HepG2 (cell line): ENCODE results near the gene ASTN2. TPM values are rescaled to one million over a fixed set of nuclear protein-coding genes. Genes with fewer than 3 reads are reported as not detected.
A peak's percentile ranks its signal among the peaks of the same experiment; 100 is the strongest.

ENCODE experiments used
- ATAC-seq: fragments of 200-7000 bp; cut with Tn5 transposase; 3 replicates; pipeline ENCODE4 v1.9.1; 2020; ENCODE audit warnings: mild to moderate bottlenecking, moderate library complexity
- BruUV-seq: library from RNA; stranded (reverse); fragments of 400-500 nt; replicated peaks from 2 replicates; lab custom pipeline; 2021; lab: Mats Ljungman, UMichigan
- CTCF ChIA-PET: fragments of 300-600 bp; formaldehyde crosslinking; extraction: SDS; loops from one replicate; lab custom pipeline; 2021; ENCODE audit warnings: low total read pairs, inconsistent platforms, low intra/inter-chr PET ratio; lab: Yijun Ruan, JAX
- POLR2A ChIA-PET: fragments of 350-600 bp; sonication (Branson Sonifier 250); formaldehyde crosslinking; loops from one replicate; lab custom pipeline; 2020; ENCODE audit warnings: antibody characterized with exemption, inconsistent platforms; lab: Yijun Ruan, JAX
- DNase-seq: peaks from one replicate; pipeline ENCODE4 v3.0.0-alpha.2; 2015; ENCODE audit warnings: low spot score
- FAIRE-seq: peaks from 3 replicates; lab custom pipeline; 2011; peaks lifted over from hg19 to GRCh38; lab: Jason Lieb, UNC
- H2AFZ ChIP-seq: one replicate; pipeline ENCODE4 v1.6.1; 2011; ENCODE audit warnings: low read length, inconsistent platforms
- H3K27ac ChIP-seq: fragments of 300-600 bp; 3 replicates; pipeline ENCODE4 v1.8.0; 2011; ENCODE audit warnings: mixed run types, mild to moderate bottlenecking, mixed read lengths, low read length, inconsistent platforms; ENCODE audit not compliant: insufficient read depth; ENCODE audit errors: extremely low read length
- H3K27me3 ChIP-seq, 2 experiments: fragments of 200-600 bp in 1 of 2; 2 replicates in 1 of 2; 3 replicates in 1 of 2; pipeline versions ENCODE4 v1.6.0 to v1.8.0; 2011; ENCODE audit warnings: low read length in 2 of 2, mild to moderate bottlenecking in 2 of 2, moderate library complexity in 2 of 2, inconsistent platforms in 1 of 2; ENCODE audit not compliant: insufficient read depth in 2 of 2, control insufficient read depth in 1 of 2
- H3K36me3 ChIP-seq, 2 experiments: fragments of 200-600 bp in 1 of 2; replicated peaks in 1 of 2; 2 replicates in 1 of 2; 3 replicates in 1 of 2; pipeline versions ENCODE4 v1.5.1 to v1.8.0; 2011; ENCODE audit warnings: low read length in 2 of 2, inconsistent platforms in 1 of 2; ENCODE audit not compliant: insufficient read depth in 2 of 2, control insufficient read depth in 1 of 2
- H3K4me1 ChIP-seq: 2 replicates; pipeline ENCODE4 v1.5.1; 2012; ENCODE audit warnings: low read length, inconsistent platforms; ENCODE audit not compliant: insufficient read depth
- H3K4me2 ChIP-seq: 2 replicates; pipeline ENCODE4 v1.6.0; 2011; ENCODE audit warnings: low read depth, low read length, inconsistent platforms
- H3K4me3 ChIP-seq, 3 experiments: fragments of 200-600 bp in 1 of 3; sonication (generic), shearing (Covaris generic) in 1 of 3; replicated peaks in 1 of 3; 2 replicates each; pipeline ENCODE4 v1.5.1; 2011 to 2016; ENCODE audit warnings: low read length in 3 of 3, inconsistent platforms in 2 of 3, low read depth in 2 of 3, mild to moderate bottlenecking in 2 of 3, control low read depth in 1 of 3, mixed read lengths in 1 of 3; ENCODE audit not compliant: insufficient read depth in 1 of 3
- H3K79me2 ChIP-seq: one replicate; pipeline ENCODE4 v1.6.1; 2011; ENCODE audit warnings: low read length, inconsistent platforms; ENCODE audit not compliant: insufficient read depth
- H3K9ac ChIP-seq: 2 replicates; pipeline ENCODE4 v1.6.0; 2011; ENCODE audit warnings: mild to moderate bottlenecking, low read depth, low read length, inconsistent platforms; ENCODE audit not compliant: insufficient read depth
- H3K9me3 ChIP-seq: 2 replicates; pipeline ENCODE4 v1.5.1; 2012; ENCODE audit warnings: mild to moderate bottlenecking, low read length
- H4K20me1 ChIP-seq: 2 replicates; pipeline ENCODE4 v1.6.0; 2011; ENCODE audit warnings: inconsistent platforms, mild to moderate bottlenecking, low read length, moderate library complexity; ENCODE audit not compliant: insufficient read depth
- ARNT ChIP-seq: fragments of 450-650 bp; IDR thresholded peaks from 2 replicates; pipeline ENCODE4 v1.6.1; 2017
- BORCS8-MEF2B ChIP-seq: sonication (generic); formaldehyde crosslinking; IDR thresholded peaks from 2 replicates; pipeline ENCODE4 v1.8.0; 2022; ENCODE audit warnings: mild to moderate bottlenecking, missing genetic modification reagents
- POLR2G ChIP-seq: fragments of 200-400 bp; formaldehyde crosslinking; IDR thresholded peaks from 2 replicates; pipeline ENCODE4 v1.6.1; 2018; ENCODE audit warnings: mild to moderate bottlenecking, low read depth, low read length, moderate library complexity
- RAD21 ChIP-seq: fragments of 450-650 bp; formaldehyde crosslinking; IDR thresholded peaks from 2 replicates; pipeline ENCODE4 v1.5.0; 2020; ENCODE audit warnings: mild to moderate bottlenecking
- ZNF24 ChIP-seq: fragments of 450-650 bp; IDR thresholded peaks from 2 replicates; pipeline ENCODE4 v1.6.1; 2017; ENCODE audit warnings: antibody characterized with exemption, mild to moderate bottlenecking
- ZNF337 ChIP-seq: sonication (generic); formaldehyde crosslinking; IDR thresholded peaks from 2 replicates; pipeline ENCODE4 v1.5.1; 2020; ENCODE audit warnings: missing genetic modification reagents, low read depth, mild to moderate bottlenecking, borderline replicate concordance
- ZNF562 ChIP-seq: sonication (generic); formaldehyde crosslinking; IDR thresholded peaks from 2 replicates; pipeline ENCODE4 v1.8.0; 2022; ENCODE audit warnings: missing genetic modification reagents, borderline replicate concordance
- ZSCAN29 ChIP-seq: sonication (generic); formaldehyde crosslinking; conservative IDR thresholded peaks from 2 replicates; pipeline ENCODE4 v1.4.0; 2020; ENCODE audit warnings: mild to moderate bottlenecking, missing genetic modification reagents
- WGBS: methylation state at CpG from one replicate; pipeline ENCODE4 v1.1.6; 2017; ENCODE audit warnings: low lambda C conversion rate; 5-methylcytosine and 5-hydroxymethylcytosine counted together
- in situ Hi-C: cut with HindIII; loops from 2 replicates; pipeline ENCODE4 v1.10.0; 2017; ENCODE audit warnings: low pct_unique_long_range_greater_than_20kb; ENCODE audit not compliant: extremely low pct_ligation_motif_present
- intact Hi-C: fragments of 100-400 bp; cut with micrococcal nuclease; formaldehyde crosslinking; loops from one replicate; pipeline ENCODE4 v1.10.0; 2022; ENCODE audit not compliant: unreplicated experiment
- polyA plus RNA-seq, 8 experiments: library from polyadenylated mRNA; depleted of rRNA in 3 of 8; stranded (reverse) in 7 of 8; unstranded in 1 of 8; fragments of >200 nt; fragmentation: Illumina TruSeq in 4 of 8; extraction: Trizol in 4 of 8; gene quantifications; 2 replicates each; pipeline versions ENCODE4 v1.2.1 to v1.2.3, GENCODE V29; 2011 to 2016; ENCODE audit warnings: low read depth in 4 of 8, missing spikeins in 1 of 8, mixed read lengths in 1 of 8; ENCODE audit not compliant: insufficient read depth in 1 of 8
- total RNA-seq, 5 experiments: library from RNA; depleted of rRNA; stranded (reverse); fragments of >200 nt; fragmentation: Illumina TruSeq; extraction: Trizol; gene quantifications; 2 replicates each; pipeline ENCODE4 v1.2.3, GENCODE V29; 2016; ENCODE audit warnings: low read depth in 1 of 5
- TF ChIP-seq, protein P1 (sequence below): sonication (generic); formaldehyde crosslinking; IDR thresholded peaks from 2 replicates; pipeline ENCODE4 v1.8.1; 2023; ENCODE audit warnings: mild to moderate bottlenecking, inconsistent platforms, moderate library complexity, missing genetic modification reagents, borderline replicate concordance
- TF ChIP-seq, protein P2 (sequence below): sonication (generic); formaldehyde crosslinking; IDR thresholded peaks from 2 replicates; pipeline ENCODE4 v1.4.0; 2020; ENCODE audit warnings: mild to moderate bottlenecking, missing genetic modification reagents
- TF ChIP-seq, protein P3 (sequence below): sonication (generic); formaldehyde crosslinking; IDR thresholded peaks from 2 replicates; pipeline ENCODE4; 2020; ENCODE audit warnings: missing genetic modification reagents, mild to moderate bottlenecking, borderline replicate concordance
- TF ChIP-seq, protein P4 (sequence below): sonication (generic); formaldehyde crosslinking; IDR thresholded peaks from 2 replicates; pipeline ENCODE4 v1.5.1; 2020; ENCODE audit warnings: mild to moderate bottlenecking, missing genetic modification reagents, moderate library complexity

Gene ASTN2
- total and polyA plus RNA-seq, 2 of the 13 experiments (the other 11 are each of a cell fraction or from before 2014, with no cell fraction given): 5.2 to 13.5 TPM

DNA sequence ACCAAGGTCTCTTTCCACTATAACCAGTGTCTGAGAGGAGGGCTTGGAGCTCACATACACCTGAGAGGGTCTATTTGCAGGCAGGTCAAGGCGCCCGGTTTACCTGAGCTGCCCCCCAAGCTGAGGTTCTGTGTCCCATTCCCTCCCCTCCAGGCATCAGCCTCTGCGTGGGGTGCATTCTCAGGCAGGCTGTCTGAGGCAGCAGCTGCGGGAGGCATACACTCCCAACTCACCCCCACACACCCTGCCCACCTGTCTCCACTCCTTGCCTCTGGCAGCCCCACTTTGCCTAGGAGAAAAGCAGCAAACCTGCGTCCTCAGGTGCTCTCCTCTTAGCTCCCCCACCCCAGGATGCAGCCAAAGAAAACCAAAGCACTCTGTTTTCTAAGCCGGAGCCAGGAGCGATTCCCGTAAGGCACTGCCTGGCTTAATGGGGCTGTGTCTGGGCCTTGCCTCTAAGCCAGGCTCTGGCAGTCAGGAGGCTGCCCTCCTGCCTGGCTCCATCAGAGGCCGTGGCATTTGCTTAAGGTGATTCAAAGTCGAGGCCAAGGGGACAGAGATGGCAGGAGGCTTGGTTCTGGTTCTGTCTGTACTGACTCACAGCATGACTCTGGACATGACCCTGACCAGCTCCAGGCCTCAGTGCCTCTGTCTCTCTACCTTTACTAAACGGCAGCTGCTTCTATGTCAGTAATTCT, 867.0 kb downstream of the ASTN2 start:
- intact Hi-C loops: loop anchor here (1.0 to 5.0 kb wide), 3 partner anchors 19 to 606 kb away; no protein-coding TSS in a partner anchor
- CTCF ChIA-PET: no interaction called here
- TF ChIP-seq ZNF24: no peak
- TF ChIP-seq, protein P1, sequence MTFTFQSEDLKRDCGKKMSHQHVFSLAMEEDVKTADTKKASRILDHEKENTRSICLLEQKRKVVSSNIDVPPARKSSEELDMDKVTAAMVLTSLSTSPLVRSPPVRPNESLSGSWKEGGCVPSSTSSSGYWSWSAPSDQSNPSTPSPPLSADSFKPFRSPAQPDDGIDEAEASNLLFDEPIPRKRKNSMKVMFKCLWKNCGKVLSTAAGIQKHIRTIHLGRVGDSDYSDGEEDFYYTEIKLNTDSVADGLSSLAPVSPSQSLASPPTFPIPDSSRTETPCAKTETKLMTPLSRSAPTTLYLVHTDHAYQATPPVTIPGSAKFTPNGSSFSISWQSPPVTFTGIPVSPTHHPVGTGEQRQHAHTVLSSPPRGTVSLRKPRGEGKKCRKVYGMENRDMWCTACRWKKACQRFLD (CRISPR knock-in tag): no peak
- TF ChIP-seq, protein P2, sequence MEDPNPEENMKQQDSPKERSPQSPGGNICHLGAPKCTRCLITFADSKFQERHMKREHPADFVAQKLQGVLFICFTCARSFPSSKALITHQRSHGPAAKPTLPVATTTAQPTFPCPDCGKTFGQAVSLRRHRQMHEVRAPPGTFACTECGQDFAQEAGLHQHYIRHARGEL (CRISPR knock-in tag): no peak
- no peak for TF ChIP-seq RAD21
- TF ChIP-seq ARNT: no peak
- 0 out of 2 replicates have a peak, but pooled peaks have one; percentile 28 for TF ChIP-seq BORCS8-MEF2B (CRISPR knock-in tag)
- TF ChIP-seq, protein P3, sequence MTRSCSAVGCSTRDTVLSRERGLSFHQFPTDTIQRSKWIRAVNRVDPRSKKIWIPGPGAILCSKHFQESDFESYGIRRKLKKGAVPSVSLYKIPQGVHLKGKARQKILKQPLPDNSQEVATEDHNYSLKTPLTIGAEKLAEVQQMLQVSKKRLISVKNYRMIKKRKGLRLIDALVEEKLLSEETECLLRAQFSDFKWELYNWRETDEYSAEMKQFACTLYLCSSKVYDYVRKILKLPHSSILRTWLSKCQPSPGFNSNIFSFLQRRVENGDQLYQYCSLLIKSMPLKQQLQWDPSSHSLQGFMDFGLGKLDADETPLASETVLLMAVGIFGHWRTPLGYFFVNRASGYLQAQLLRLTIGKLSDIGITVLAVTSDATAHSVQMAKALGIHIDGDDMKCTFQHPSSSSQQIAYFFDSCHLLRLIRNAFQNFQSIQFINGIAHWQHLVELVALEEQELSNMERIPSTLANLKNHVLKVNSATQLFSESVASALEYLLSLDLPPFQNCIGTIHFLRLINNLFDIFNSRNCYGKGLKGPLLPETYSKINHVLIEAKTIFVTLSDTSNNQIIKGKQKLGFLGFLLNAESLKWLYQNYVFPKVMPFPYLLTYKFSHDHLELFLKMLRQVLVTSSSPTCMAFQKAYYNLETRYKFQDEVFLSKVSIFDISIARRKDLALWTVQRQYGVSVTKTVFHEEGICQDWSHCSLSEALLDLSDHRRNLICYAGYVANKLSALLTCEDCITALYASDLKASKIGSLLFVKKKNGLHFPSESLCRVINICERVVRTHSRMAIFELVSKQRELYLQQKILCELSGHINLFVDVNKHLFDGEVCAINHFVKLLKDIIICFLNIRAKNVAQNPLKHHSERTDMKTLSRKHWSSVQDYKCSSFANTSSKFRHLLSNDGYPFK: peak; percentile 44; the same call in 1 of the 2 replicates
- TF ChIP-seq ZNF337: no peak
- TF ChIP-seq, protein P4, sequence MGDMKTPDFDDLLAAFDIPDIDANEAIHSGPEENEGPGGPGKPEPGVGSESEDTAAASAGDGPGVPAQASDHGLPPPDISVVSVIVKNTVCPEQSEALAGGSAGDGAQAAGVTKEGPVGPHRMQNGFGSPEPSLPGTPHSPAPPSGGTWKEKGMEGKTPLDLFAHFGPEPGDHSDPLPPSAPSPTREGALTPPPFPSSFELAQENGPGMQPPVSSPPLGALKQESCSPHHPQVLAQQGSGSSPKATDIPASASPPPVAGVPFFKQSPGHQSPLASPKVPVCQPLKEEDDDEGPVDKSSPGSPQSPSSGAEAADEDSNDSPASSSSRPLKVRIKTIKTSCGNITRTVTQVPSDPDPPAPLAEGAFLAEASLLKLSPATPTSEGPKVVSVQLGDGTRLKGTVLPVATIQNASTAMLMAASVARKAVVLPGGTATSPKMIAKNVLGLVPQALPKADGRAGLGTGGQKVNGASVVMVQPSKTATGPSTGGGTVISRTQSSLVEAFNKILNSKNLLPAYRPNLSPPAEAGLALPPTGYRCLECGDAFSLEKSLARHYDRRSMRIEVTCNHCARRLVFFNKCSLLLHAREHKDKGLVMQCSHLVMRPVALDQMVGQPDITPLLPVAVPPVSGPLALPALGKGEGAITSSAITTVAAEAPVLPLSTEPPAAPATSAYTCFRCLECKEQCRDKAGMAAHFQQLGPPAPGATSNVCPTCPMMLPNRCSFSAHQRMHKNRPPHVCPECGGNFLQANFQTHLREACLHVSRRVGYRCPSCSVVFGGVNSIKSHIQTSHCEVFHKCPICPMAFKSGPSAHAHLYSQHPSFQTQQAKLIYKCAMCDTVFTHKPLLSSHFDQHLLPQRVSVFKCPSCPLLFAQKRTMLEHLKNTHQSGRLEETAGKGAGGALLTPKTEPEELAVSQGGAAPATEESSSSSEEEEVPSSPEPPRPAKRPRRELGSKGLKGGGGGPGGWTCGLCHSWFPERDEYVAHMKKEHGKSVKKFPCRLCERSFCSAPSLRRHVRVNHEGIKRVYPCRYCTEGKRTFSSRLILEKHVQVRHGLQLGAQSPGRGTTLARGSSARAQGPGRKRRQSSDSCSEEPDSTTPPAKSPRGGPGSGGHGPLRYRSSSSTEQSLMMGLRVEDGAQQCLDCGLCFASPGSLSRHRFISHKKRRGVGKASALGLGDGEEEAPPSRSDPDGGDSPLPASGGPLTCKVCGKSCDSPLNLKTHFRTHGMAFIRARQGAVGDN (CRISPR knock-in tag): peak; percentile 76
- TF ChIP-seq ZSCAN29 (CRISPR knock-in tag): no peak
- no peak for TF ChIP-seq ZNF562 (CRISPR knock-in tag)
- TF ChIP-seq POLR2G: 0 out of 2 replicates have a peak, but pooled peaks have one; percentile 33

More for the DNA sequence above, 867.0 kb downstream of the ASTN2 start:
- FAIRE-seq: no peak
- 63% methylated on average over 5 of the region's 11 CpGs for WGBS
- peak overlapping the region; percentile 91 for H3K27ac ChIP-seq
- H2AFZ ChIP-seq: no peak overlapping the region
- in situ Hi-C loops: no loop called here
- no peak for DNase-seq
- no peaks in the 10 kb centered on the region for H4K20me1 ChIP-seq
- H3K27me3 ChIP-seq: no peaks in the 10 kb centered on the region
- no peaks in the 10 kb centered on the region for H3K79me2 ChIP-seq
- TSS peak; percentile 84 for BruUV-seq
- H3K4me1 ChIP-seq: peaks cover 59% of the 10 kb centered on the region
- ATAC-seq: peak; percentile 47
- peak overlapping the region in 2 of 3 experiments; percentile 14 to 35; a peak in 3 of 6 replicates for H3K4me3 ChIP-seq
- H3K9me3 ChIP-seq: no peaks in the 10 kb centered on the region
- peak overlapping the region; percentile 64 for H3K9ac ChIP-seq
- POLR2A ChIA-PET: interaction anchor here (0.8 to 2.3 kb wide), 8 partner anchors 9 to 604 kb away, joined by 3 to 18 read pairs (median 6); no protein-coding TSS in a partner anchor
- no peaks in the 10 kb centered on the region for H3K36me3 ChIP-seq
- peak overlapping the region; percentile 77 for H3K4me2 ChIP-seq
